Measurements from ENCODE around the gene DLX1. TPM values are rescaled to one million over a fixed set of nuclear protein-coding genes. Genes with fewer than 3 reads are reported as not detected.

Gene DLX1
- total and polyA plus RNA-seq, 2 of the 8 experiments (the other 6 are each of a cell fraction or from before 2014, with no cell fraction given), result 0.11 TPM; not detected in 1

DNA sequence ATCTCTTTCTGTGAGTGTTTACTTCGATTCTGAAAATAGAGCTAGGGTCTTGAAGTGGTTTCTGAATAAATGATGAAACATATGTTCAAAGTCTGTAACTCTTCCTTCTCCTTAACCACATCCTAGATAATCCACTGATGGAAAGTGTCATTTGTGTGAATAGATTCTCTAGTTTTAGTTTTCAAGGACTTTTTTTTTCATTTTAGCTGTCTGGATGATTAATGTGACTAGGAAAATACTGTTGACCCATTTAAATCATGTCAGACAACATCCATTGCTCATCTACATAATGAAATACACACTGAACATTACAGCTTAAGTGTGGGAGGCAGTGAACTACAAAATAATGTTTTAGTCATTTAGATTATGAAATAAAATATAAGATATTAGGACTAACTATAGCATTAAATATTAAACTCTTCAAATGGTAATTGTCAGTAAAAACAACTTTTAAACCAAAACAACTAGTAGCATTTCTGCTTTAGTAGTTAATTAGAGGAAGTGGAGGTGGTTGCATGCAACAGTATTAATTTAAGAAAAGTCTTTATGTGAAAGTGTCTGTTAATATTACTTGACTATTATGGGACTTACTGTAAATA is 39.1 kb upstream of the DLX1 start (continued):
- TF ChIP-seq TAF7 (optimal IDR thresholded peaks at IDR 0.05; ENCODE audit: borderline replicate concordance, low read depth, low read length) (no peak), RNF2 (IDR thresholded peaks at IDR 0.05; ENCODE audit: borderline replicate concordance, low read depth, low read length, missing control alignments, poor library complexity, severe bottlenecking) (no peak), POLR2A (IDR thresholded peaks at IDR 0.05; ENCODE audit: control extremely low read depth in 1 of 2, low read depth in 2 of 2, low read length in 2 of 2) (no peak), FOSL1 (IDR thresholded peaks at IDR 0.05; ENCODE audit: insufficient read depth, low read depth, low read length) (no peak), KDM1A (IDR thresholded peaks at IDR 0.05; ENCODE audit: borderline replicate concordance, low read length) (no peak), TCF12 (IDR thresholded peaks at IDR 0.05; ENCODE audit: low read depth, low read length) (no peak), KDM4A (IDR thresholded peaks at IDR 0.05; ENCODE audit: low read depth, low read length, severe bottlenecking) (no peak)

Measured in H1 (cell line).